Measurements from ENCODE around the gene TFAP2E. TPM values are rescaled to one million over a fixed set of nuclear protein-coding genes. Genes with fewer than 3 reads are reported as not detected.

The TFAP2E gene
- total RNA-seq, 2 donors from 2014 or later = 3.3 to 5.1 TPM

GRCh38 chr1:35561297-35561971 is 11.7 kb upstream of the TFAP2E start:
- Mint-ChIP-seq H3K36me3 (no peaks in the 10 kb centered on the region), H3K4me3 (no peak overlapping the region)
- no peak for DNase-seq (ENCODE audit: low spot score)

DNA sequence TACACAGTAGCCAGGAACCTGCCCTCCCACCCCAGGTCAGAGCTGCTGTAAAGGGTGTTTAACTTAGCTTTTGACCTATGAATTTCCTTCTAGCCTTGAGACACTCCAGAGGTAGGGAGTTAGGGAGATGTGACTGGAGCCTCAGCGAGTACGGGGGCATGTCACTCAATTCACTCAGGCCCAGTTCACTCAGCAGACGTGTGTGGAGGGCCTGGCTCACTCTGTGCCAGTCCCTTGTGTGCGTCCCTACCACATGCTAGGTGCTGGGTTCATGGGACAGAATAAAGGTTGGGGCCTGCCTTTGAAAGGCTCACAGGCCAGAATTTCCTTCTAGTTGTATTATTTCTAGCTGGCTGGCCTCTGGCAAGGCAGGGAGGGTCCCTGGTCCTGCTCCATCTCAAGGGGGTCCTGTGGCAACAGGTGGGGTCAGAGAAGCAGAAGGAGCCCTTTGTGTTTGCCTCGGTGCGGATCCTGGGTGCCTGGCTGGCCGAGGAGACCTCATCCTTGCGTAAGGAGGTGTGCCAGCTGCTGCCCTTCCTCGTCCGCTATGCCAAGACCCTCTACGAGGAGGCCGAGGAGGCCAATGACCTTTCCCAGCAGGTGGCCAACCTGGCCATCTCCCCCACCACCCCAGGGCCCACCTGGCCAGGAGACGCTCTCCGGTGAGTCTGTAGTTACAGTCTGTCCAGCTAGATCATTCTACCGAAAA is 11.0 kb upstream of the TFAP2E start:
- ATAC-seq (no peak), DNase-seq (ENCODE audit: low spot score) (no peak)
- Mint-ChIP-seq H3K4me3 (no peak overlapping the region), H3K27ac (peak overlapping the region; percentile 5 to 47), H3K27me3 (no peaks in the 10 kb centered on the region), H3K4me1 (ENCODE audit: low read depth in 2 of 2) (peaks cover 34 to 36% of the 10 kb centered on the region in 2 donors), H3K9me3 (no peaks in the 10 kb centered on the region), H3K36me3 (no peaks in the 10 kb centered on the region)

More at GRCh38 chr1:35561297-35561971, 11.7 kb upstream of the TFAP2E start:
- no peaks in the 10 kb centered on the region for H3K9me3 Mint-ChIP-seq
- H3K27ac Mint-ChIP-seq = peak overlapping the region; percentile 5 to 47
- H3K4me1 Mint-ChIP-seq (ENCODE audit: low read depth in 2 of 2) = peaks cover 38 to 39% of the 10 kb centered on the region in 2 donors
- no peaks in the 10 kb centered on the region for H3K27me3 Mint-ChIP-seq
- no peak for ATAC-seq

- H3K27me3 Mint-ChIP-seq = no peaks in the 10 kb centered on the region
- no peak for DNase-seq (ENCODE audit: low spot score)
- peaks cover 31 to 33% of the 10 kb centered on the region in 2 donors for H3K4me1 Mint-ChIP-seq (ENCODE audit: low read depth in 2 of 2)
- H3K9me3 Mint-ChIP-seq = no peaks in the 10 kb centered on the region
- H3K4me3 Mint-ChIP-seq = no peak overlapping the region
- H3K27ac Mint-ChIP-seq = no peak overlapping the region
- H3K36me3 Mint-ChIP-seq = no peaks in the 10 kb centered on the region
- ATAC-seq = no peak
Measured at GRCh38 chr1:35563166-35563565, 9.9 kb upstream of the TFAP2E start.

DNA sequence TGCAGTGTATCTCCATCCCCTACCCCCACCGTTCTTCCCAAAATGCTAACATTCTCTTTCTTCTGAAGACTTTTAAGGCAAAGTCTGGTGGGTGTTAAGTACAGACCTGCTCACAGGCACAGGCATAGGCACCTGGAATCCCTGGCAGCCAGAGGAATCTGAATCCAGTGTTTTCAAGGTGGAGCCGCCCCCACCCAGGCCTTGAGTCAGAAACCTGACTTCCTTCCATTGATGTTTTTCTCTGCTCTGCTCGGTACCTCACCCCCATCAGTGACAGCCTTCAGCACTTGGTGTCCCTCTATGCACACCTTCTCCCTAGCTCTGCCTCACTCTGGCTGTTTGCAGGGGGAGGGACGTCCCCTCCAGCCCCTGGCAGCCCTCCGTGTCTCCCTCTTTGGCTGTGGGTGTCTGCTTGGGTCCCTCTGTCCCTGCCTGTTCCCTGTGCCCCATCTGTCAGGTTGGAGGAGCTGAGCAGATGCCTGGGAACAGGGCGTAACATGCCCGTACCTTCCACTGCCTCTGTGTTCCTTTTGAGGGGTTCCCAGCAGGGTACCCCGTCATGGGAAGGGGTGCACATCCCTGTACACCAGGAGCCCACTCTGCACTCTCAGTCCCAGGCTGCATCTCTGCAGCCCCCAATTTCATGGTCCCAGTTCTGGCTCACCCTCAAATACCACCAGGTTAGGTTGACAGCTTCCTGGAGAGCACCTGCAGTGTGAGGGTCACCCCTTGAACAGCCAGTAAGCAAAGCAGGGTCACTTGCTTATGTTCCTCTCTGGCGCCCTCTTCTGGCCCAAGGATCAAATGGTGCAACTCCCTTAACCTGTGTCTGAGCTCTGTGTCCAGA is 8.9 kb upstream of the TFAP2E start:
- no peaks in the 10 kb centered on the region for H3K36me3 Mint-ChIP-seq
- H3K4me1 Mint-ChIP-seq (ENCODE audit: low read depth in 2 of 2) = peaks cover 31 to 39% of the 10 kb centered on the region in 2 donors
- ATAC-seq (peak; percentile 66 to 74), DNase-seq (ENCODE audit: low spot score) (peak; percentile 81)
- H3K9me3 Mint-ChIP-seq = no peaks in the 10 kb centered on the region
- H3K27ac Mint-ChIP-seq = peak overlapping the region in 1 of 2 donors; percentile 58
- no peak overlapping the region for H3K4me3 Mint-ChIP-seq
- H3K27me3 Mint-ChIP-seq = no peaks in the 10 kb centered on the region

DNA sequence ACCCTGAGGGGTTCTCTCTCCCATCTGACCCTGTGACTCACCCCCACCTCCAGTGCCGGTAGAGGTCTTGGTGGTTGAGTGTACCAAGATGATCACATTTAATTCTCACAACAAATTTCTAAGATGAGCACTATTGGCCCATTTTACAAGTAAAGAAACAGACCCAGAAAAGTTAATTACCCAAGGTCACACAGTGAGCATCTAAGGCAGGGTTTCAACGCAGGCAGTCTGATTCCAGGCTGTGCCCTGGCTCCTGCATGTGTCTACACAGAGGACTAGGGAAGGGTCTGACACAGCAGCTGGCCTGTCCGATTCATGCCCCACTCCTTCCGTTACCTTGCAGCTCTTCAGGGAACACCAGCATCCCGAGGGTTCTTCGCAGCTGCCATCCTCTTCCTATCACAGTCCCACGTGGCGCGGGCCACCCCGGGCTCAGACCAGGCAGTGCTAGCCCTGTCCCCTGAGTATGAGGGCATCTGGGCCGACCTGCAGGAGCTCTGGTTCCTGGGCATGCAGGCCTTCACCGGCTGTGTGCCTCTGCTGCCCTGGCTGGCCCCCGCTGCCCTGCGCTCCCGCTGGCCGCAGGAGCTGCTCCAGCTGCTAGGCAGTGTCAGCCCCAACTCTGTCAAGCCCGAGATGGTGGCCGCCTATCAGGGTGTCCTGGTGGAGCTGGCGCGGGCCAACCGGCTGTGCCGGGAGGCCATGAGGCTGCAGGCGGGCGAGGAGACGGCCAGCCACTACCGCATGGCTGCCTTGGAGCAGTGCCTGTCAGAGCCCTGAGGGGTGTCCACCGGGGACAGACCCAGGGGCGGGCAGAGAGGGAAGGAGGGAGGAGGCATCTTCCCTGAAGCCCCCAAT is 8.0 kb upstream of the TFAP2E start:
- Mint-ChIP-seq H3K27me3 (no peaks in the 10 kb centered on the region), H3K4me3 (no peak overlapping the region), H3K9me3 (no peaks in the 10 kb centered on the region), H3K36me3 (no peaks in the 10 kb centered on the region), H3K27ac (peak overlapping the region in 1 of 2 donors; percentile 58), H3K4me1 (ENCODE audit: low read depth in 2 of 2) (peaks cover 26 to 39% of the 10 kb centered on the region in 2 donors)
- ATAC-seq (no peak), DNase-seq (ENCODE audit: low spot score) (no peak)

DNA sequence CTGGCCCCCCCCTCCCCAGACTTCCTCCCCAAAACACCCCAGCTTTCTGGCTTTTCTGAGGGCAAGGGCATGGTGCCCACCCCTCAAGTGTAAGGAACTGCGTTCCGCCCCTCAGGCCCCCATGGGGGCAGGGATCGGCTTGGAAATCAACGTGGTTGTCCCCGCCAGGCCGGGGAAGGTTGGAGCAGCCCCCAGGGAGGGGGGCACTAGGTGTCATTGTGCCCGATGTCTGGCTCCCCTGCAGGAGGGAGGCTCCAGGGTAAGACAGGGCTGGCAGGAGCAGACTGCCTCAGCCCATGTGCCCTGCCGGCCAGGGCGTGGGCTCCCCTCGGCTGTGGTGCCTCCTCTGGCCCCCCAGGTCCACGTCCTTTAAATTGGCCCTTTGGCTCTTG is 7.4 kb upstream of the TFAP2E start:
- DNase-seq (ENCODE audit: low spot score) (no peak), ATAC-seq (no peak)
- no peak overlapping the region for H3K4me3 Mint-ChIP-seq
- H3K27ac Mint-ChIP-seq = no peak overlapping the region
- H3K9me3 Mint-ChIP-seq = no peaks in the 10 kb centered on the region
- H3K4me1 Mint-ChIP-seq (ENCODE audit: low read depth in 2 of 2) = peaks cover 26 to 39% of the 10 kb centered on the region in 2 donors
- H3K36me3 Mint-ChIP-seq = no peaks in the 10 kb centered on the region
- no peaks in the 10 kb centered on the region for H3K27me3 Mint-ChIP-seq

- H3K4me3 Mint-ChIP-seq = no peak overlapping the region
- no peaks in the 10 kb centered on the region for H3K9me3 Mint-ChIP-seq
- H3K4me1 Mint-ChIP-seq (ENCODE audit: low read depth in 2 of 2) = peaks cover 19 to 27% of the 10 kb centered on the region in 2 donors
- H3K27me3 Mint-ChIP-seq = no peaks in the 10 kb centered on the region
- H3K36me3 Mint-ChIP-seq = no peaks in the 10 kb centered on the region
- no peak overlapping the region for H3K27ac Mint-ChIP-seq
- ATAC-seq (no peak), DNase-seq (ENCODE audit: low spot score) (no peak)
Measured at GRCh38 chr1:35567947-35568558, 5.1 kb upstream of the TFAP2E start.

DNA sequence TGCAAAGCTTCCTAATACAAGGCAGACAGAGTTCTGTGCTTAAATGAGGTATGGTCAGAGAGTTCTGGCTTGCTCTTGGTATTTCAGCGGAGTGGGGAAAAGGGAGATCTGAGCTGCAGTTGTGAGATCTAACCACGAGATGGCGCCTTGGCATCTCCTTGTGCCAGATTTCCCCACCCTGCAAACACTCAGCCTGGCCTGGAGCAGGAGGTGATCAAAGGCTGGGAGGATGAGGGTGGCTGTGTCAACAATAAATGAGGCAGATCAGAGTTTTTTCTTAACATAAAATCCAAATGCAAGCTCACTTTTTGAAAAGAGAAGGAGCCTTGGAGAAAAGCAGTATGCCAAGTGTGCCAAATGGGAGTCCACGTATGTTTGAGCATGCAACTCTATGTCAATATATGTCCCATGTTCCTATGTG is 4.1 kb upstream of the TFAP2E start:
- H3K4me1 Mint-ChIP-seq (ENCODE audit: low read depth in 2 of 2) = peaks cover 19 to 27% of the 10 kb centered on the region in 2 donors
- DNase-seq (ENCODE audit: low spot score) (peak; percentile 75), ATAC-seq (peak; percentile 64 to 68)
- H3K36me3 Mint-ChIP-seq = no peaks in the 10 kb centered on the region
- peak overlapping the region in 1 of 2 donors; percentile 15 for H3K27ac Mint-ChIP-seq
- no peaks in the 10 kb centered on the region for H3K27me3 Mint-ChIP-seq
- H3K9me3 Mint-ChIP-seq = no peaks in the 10 kb centered on the region
- H3K4me3 Mint-ChIP-seq = no peak overlapping the region

GRCh38 chr1:35569936-35570335 is 3.2 kb upstream of the TFAP2E start:
- no peak for ATAC-seq
- H3K36me3 Mint-ChIP-seq = no peaks in the 10 kb centered on the region
- no peak for DNase-seq (ENCODE audit: low spot score)
- no peaks in the 10 kb centered on the region for H3K27me3 Mint-ChIP-seq
- no peaks in the 10 kb centered on the region for H3K9me3 Mint-ChIP-seq
- peaks cover 10 to 19% of the 10 kb centered on the region in 2 donors for H3K4me1 Mint-ChIP-seq (ENCODE audit: low read depth in 2 of 2)
- no peak overlapping the region for H3K4me3 Mint-ChIP-seq
- no peak overlapping the region for H3K27ac Mint-ChIP-seq

GRCh38 chr1:35570589-35571137 is 2.5 kb upstream of the TFAP2E start:
- H3K4me3 Mint-ChIP-seq = no peak overlapping the region
- DNase-seq (ENCODE audit: low spot score) (no peak), ATAC-seq (no peak)
- peaks cover 16 to 23% of the 10 kb centered on the region in 2 donors for H3K4me1 Mint-ChIP-seq (ENCODE audit: low read depth in 2 of 2)
- peak overlapping the region in 1 of 2 donors; percentile 1 for H3K27ac Mint-ChIP-seq
- H3K9me3 Mint-ChIP-seq = no peaks in the 10 kb centered on the region
- H3K27me3 Mint-ChIP-seq = no peaks in the 10 kb centered on the region
- no peaks in the 10 kb centered on the region for H3K36me3 Mint-ChIP-seq

- Mint-ChIP-seq H3K9me3 (no peaks in the 10 kb centered on the region), H3K4me1 (ENCODE audit: low read depth in 2 of 2) (peaks cover 22 to 29% of the 10 kb centered on the region in 2 donors)
Measured at GRCh38 chr1:35571263-35571662, 1.9 kb upstream of the TFAP2E start.

GRCh38 chr1:35572296-35572695 is 818 bp upstream of the TFAP2E start:
- H3K27me3 Mint-ChIP-seq = no peaks in the 10 kb centered on the region
- ATAC-seq (no peak), DNase-seq (ENCODE audit: low spot score) (no peak)
- peaks cover 26 to 33% of the 10 kb centered on the region in 2 donors for H3K4me1 Mint-ChIP-seq (ENCODE audit: low read depth in 2 of 2)
- H3K9me3 Mint-ChIP-seq = no peaks in the 10 kb centered on the region
- H3K36me3 Mint-ChIP-seq = no peaks in the 10 kb centered on the region
- no peak overlapping the region for H3K27ac Mint-ChIP-seq
- no peak overlapping the region for H3K4me3 Mint-ChIP-seq

More at GRCh38 chr1:35571263-35571662, 1.9 kb upstream of the TFAP2E start:
- H3K27ac Mint-ChIP-seq = no peak overlapping the region
- H3K4me3 Mint-ChIP-seq = no peak overlapping the region
- no peak for DNase-seq (ENCODE audit: low spot score)
- H3K27me3 Mint-ChIP-seq = no peaks in the 10 kb centered on the region
- H3K36me3 Mint-ChIP-seq = no peaks in the 10 kb centered on the region
- no peak for ATAC-seq
